ENCODE data around the gene SVIL.

SVIL gene

DNA sequence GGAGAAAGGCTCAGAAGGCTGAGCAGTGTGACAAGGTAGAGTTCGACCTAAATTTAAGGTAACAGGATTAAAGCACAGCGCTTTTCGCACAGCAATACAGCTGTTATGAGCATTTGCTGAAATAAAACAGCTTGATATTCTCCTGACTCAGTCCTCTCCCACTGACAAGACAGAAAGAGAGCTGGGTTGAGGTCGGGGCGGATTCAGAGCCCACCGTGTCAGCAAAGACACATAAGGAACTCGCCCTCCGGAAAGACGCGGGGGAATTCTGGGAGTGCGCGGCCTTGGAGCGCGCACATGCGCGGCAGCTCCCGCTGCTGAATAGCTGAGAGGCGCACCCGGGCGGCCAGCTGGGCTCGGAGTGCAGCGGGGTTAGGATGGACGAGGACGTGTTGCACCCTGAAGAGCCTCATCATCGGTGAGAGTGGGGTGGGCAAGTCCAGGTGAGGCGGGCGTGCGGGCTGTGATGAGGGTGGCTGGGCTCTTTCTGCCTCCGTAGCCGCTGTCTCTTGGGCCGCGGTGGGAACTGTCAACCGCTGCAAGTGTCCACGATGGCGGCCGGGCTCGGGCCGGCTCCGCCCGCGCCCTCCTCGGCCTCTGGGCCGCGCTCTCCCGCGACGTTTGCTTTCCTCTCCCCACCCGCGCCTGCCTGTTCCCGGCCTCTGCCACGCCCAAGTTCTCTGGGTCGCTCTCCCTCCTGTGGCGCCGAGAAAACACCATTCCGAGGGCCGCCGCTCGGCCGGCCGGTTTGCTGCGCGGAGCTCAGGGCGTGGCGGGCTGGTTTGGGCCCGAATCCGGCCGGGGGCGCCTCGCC, 225.3 kb downstream of the SVIL start:
- peak; percentile 31 for DNase-seq

DNA sequence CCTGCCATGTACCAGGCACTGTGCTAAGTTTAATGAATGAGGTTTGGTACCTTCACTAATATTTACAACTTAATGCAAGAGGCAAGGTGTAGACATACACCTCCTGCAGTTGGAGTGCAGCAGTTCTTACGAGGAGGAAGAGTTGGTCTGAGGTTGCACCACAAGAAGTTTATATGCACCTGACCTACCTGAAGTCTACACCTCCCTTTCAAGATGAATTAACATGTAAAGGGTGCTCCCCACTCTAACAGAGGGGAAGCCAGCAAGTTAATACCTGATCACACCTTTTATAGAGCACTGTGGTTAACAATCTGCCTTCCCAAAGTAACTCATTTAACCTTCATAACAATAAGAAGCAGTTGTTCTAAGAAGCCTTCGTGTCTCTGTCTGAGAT, 225.9 kb downstream of the SVIL start:
- DNase-seq, result no peak

All from activated effector memory CD4-positive, alpha-beta T cell treated with Interleukin-2 at 50 U/mL for 16 hours (primary cell).